Measurements from ENCODE around the gene IFT88.

The IFT88 gene

DNA sequence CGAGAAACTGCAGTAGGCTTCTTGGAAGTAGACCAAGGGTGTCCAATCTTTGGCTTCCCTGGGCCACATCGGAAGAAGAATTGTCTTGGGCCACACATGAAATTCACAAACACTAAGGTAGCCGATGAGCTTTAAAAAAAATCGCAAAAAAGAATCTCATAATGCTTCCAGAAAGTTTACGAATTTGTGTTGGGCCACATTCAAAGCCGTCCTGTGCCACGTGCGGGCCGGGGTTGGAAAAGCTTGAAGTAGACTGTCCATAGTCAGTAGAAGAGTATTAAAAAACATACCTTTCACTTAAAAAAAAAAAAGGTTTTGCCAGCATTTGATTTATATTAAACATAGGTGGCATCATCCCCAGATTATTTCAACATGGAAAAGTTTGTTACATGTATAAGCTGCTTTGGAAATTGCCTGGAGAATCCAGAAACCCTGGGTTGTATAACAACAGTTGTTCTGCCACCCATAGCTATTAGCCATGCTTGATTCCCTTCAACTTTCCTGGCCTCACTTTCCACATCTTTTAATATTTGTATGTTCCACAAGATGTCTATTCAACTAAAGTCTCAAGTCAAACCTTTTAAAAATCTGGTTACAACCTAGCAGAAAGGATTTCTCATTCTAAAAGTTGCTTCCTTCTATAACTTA lies 1.0 kb downstream of the IFT88 start:
- DNase-seq: no peak

DNA sequence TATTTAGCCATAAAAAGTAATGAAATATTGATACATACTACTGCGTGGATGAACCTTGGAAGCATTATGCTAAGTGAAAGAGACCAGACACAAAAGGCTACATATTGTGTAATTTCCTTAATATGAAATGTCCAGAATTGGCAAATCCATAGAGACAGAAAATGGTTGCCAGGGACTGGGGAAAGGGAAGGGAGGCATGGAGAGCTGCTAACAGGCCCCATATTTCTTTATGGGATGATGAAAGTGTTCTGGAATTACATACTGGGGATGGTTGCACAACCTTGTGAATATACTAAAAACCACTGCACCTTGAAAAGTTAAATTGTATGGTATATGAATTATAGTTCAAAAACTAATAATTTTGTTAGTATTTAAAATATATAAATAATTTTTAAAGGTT lies 3.6 kb downstream of the IFT88 start:
- no peak for DNase-seq

DNA sequence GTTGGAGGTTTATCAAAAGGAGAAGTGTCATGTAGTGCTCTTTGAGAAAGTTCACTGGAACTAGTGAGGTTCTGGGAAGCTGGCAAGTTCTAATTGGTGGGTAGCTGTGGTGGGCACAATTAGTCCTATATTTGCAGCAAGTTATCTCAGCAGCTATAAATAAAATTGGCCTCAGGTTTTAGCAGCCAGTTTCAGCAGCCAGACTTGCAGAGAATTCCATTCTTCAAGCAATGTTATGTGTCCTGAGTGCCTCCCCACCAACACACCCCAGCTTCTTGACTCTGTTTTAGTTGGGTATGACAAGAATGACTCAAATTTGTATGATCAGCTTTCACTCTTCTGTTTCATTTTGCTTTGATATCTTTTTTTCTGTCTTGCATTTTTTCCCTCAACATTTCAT lies 4.7 kb downstream of the IFT88 start:
- DNase-seq: no peak

DNA sequence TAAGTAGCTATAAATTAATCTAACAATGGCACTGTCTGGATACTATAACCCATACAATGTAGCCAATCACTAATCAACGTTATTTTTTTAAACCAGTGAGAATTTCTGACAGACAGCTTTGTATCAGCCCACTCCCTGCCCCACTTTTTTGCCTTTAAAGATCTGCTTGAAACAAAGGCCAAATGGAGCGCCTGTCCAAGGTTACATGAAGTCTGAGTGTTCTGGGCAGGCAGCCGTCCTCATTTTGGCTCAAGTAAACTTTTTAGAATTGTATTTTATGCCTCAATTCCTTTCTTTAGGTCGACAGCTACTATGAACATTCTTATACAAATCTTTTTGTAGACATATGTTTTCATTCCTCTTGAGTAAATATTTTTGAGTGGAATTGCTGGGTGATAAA lies 6.2 kb downstream of the IFT88 start:
- no peak for DNase-seq

DNA sequence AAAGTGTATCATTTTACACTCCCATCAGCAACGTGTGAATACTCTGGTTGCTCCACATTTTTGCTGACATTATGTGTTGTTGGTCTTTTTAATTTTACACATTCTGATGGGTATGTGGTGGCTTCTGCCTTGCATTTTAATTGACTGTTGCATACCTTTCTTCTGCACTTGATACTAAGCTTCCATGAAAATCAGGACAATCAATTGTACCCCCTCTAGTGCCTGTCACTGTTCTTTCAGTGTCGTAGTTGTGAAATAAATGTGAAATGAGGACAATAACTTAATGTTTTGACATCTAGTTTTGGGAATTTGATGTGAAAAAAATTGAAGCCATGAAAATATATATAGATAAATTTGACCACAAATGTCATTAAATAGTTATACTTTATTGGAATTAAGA lies 6.7 kb downstream of the IFT88 start:
- no peak for DNase-seq

DNA sequence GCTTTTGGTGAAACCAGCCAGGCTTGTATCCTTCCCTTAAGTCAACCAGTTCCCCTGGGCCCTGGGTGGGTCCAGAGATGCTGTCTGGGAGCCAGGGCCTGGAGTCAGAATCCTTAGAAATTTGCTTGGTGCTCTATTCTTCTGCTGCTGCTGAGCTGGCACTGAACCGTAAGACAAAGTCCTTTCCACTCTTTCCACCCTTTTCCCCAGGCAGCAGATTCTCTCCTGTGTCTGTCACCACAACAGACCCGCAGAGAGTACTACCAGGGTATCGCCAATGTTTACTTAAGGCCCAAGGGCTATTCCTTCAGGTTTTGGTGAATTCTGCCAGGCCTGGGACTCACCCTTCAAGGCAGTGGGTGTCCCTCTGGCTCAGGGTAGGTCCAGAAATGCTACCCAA lies 12.2 kb downstream of the IFT88 start:
- DNase-seq: no peak

DNA sequence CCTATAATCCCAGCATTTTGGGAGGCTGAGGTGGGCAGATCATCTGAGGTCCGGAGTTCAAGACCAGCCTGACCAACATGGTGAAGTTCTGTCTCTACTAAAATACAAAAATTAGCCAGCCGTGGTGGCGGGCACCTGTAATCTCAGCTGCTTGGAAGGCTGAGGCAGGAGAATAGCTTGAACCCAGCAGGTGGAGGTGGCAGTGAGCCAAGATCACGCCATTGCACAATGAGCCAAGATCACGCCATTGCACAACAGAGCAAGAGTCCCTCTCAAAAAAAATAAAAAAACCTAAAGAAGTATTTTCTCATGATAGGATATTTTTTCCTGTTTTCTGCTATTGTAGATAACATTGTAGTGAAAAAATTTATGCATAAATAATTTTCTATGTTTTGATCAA lies 13.3 kb downstream of the IFT88 start:
- DNase-seq: no peak

DNA sequence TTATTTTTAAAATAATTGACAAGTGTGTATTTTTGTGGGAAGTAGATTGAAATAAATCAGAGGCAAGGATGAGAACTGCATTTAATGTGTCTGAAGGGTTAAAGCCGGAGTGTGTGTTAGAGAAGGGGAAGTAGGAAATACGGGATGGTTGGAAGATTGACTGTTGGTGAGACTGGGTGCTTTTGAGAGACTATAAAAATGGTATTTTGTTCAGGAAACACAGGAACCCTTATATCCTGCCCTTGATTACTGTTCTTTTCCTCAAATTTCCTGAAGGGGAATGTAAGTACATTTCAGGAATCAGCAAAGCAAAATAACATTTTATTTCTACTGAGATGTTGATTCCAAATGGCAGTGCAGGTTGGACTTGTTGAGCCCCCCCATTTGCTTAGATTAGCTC lies 15.1 kb downstream of the IFT88 start:
- DNase-seq: no peak

DNA sequence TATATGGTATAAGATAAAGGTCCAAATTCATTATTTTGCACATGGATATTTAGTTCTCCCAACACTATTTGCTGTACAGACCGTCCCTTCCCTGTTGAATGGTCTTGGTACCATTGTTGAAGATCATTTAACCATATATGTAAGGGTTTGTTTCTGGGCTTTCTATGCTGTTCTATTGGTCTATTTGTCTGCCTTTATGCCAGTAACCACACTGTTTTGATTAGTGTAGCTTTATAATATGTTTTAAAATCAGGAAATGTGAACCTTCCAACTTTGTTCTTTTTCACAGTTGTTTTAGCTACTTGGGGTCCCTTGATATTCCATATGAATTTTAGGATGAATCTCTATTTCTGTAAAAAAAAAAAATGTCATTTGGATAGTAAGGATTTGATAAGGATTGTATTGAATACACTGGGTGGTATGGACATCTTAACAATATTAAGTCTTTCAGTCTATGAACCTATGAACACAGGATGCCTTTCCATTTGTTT lies 16.9 kb downstream of the IFT88 start:
- no peak for DNase-seq

DNA sequence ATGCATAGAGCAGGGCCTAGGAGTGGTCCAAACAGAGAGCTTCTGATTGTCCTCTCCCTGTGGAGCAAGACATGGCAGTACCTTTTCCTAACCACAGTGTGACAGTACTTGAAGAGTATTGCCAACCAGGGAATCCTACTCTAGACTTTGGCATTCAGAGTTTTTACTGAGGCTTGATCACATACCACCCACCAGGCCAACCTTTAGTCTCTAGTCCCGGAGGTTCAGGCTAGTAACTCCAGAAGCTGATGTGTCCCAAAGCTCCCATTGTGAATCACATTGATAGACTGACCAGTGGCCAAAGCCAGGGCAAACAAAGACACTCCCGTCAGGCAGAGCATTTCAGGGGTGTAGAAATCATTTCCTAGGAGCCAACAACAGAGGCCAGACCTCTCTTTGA lies 18.4 kb downstream of the IFT88 start:
- DNase-seq: no peak

DNA sequence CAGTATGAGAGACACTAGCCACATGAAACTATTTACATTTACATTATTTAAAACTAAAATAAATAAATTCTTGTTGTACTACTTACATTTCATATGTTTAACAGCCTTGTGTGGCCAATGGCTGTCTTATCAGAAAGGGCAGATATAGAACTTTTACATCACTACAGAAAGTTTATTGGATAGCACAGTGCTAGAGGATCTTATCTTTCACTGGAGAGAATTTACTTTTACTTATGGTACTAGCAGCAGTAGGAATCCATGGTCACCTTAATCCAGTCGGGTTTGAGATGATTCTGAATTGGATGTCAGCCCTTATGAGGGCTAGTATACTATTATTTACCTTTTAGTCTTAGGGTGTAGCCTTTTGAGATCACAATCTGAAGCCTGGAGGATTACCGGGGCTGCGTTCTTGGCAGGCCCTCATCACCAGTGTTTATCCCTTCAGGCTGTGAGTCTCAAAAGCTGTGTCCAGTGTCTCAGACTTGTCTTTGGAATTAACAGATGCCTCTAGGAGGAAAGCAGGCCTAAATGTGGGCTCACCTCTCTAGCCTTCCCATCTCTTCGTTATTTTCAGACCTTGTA lies 21.7 kb downstream of the IFT88 start:
- no peak for DNase-seq

DNA sequence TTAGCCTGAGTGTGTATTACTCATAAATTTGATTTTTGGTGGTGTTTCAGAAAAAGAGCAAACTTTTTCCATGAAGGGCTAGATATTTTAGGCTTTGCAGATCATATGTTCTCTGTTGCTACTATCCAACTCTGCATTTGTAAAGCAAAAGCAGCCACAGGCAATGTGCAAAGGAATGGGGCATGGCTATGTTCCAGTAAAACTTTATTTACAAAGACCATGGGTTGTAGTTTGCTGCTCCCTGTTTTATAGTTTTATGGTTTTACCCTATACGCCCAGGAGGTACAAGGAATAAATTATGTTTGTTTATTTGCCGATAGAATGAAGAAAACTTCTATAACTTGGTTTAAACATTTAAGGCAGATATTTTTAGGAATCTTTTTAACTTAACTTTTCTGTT lies 23.6 kb downstream of the IFT88 start:
- DNase-seq: no peak

DNA sequence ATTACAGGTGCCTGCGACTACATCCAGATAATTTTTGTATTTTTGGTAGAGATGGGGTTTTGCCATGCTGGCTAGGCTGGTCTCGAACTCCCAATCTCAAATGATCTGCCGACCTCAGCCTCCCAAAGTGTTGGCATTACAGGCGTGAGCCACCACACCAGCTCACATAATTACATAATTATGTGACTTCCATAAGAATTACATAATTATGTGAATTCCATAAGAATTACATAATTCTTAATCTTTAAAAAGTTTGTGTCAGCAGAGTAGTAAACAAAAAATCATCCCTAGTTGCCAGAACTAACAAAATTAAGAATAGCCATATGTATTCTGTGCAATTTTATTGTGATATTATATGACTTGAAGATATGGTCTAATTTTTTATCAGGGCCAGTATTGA lies 25.6 kb downstream of the IFT88 start:
- DNase-seq: no peak

DNA sequence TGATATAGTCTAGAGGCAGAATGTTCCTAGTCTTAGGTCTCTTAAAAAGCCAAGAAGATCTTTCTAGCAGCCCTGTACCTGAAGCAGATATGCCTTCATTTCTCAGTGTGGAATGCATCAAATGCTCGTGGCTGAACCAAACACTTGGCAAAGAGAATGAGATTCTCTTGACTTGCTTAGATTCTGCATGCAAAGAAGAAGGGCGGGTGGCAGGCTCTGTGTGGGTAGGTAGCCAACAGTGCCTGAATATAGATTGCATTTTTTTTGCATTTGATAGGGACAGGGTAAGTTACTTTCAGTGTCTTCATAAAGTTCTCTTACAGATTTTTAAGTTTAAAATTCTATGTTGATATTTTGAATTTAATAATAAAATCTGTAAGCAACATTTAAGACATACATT lies 27.3 kb downstream of the IFT88 start:
- DNase-seq: no peak

DNA sequence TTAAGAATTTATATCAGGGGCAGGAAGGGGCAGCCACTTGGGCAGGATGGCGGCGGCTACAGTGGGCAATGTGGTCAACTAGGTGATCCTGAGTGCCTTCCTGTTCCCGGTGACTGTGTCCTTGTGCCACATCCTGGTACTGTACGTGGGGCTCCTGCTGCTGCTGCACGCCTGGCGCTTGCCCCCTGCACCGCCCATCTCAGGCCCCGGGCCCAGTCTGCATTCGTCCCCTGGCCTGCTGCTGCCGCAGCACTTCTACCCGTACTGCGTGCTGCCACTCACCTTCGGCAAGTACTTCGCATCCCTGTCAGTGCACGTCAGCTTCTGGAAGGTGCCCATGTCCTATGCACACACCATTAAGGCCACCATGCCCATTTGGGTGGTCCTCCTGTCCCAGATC lies 40.1 kb downstream of the IFT88 start:
- DNase-seq: no peak

DNA sequence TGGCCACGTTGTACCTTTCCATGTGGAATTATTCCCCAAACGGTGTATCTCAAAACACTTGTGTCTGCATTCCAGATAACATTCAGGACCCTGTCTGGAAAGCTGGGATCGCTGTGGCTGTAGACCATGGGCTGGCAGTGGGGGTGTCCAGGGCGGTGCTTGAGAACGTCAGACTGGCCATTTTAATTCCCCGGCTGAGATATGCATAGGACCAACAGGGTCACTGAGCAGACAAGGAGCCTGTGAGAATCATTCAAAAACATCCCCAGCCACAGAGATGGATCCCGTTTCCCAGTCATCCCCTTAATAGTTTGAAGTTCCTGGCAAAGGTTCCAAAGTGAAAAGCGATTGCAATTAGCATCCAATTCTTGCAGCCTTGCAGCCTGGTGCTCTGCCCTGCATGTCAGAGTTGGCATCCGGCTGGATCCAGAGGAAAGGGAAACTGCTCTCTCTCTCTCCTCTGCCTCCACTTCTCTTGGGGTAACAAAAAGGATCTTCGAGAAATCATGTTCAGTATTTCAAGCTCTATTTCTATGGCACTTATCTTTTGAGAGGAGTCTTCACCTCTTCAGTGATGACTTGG lies 41.6 kb downstream of the IFT88 start:
- no peak for DNase-seq

DNA sequence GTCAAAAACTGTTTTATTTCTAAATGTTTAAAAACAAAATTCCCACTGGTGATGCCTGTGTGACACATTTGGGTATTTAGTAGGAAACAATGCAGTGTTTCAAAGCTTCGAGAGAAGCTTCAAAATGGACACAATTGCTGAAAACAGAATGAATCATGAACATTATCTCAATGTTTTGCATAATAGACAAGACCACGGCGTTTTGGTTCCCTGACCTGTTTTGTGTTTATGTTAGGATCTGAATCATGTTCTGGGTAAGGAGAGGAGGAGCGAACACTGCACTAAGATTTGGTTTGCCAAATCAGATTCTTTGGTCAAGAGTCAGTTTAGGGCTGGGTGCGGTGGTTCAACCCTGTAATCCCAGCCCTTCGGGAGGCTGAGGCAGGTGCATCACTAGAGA lies 42.2 kb downstream of the IFT88 start:
- no peak for DNase-seq

DNA sequence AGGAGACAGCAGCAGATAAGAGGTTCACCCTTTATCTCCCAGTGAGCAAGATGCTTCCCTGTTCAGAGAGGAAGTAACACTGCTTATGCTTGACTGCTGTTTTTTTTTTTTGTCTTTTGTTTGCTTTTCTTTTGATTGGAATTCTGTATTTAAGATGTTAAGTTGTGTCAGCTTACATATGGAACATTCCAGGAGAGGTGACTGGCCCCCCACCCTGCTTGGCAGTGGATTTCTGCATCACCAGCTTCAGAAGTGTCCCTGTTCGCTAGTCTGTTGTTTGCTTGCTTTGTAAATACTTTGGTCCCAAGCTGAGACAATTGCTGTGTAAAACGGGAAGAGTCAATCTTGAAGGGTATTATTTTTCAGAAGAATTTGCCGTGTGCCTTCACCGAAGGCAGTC lies 43.0 kb downstream of the IFT88 start:
- DNase-seq: no peak

DNA sequence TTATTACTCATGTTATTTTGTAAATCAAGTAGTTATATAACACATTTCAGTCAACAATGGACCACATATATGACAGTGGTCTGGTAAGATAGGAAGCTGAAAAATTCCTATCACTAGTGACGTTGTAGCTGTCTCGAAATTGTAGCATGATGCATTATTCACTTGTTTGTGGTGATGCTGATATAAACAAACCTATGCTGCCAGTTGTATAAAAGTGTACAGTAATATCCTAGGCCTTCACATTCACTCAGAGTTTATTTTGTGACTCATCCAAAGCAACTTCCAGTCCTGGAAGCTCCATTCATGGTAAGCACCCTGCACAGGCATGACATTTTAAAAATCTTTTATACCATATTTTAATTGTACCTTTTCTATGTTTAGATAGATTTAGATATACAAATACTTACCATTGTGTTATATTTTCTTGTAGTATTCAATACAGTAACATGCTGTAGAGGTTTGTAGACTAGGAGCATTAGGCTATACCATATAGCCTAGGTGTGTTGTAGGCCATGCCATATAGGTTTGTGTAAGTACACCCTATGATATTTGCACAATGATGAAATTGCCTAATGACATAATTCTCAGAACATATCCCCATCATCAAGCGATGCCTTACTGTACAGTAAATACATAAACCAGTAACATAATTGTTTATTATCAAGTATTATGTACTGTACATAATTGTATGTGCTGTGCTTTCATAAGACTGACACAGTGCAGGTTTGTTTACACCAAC lies 49.3 kb downstream of the IFT88 start:
- no peak for DNase-seq

DNA sequence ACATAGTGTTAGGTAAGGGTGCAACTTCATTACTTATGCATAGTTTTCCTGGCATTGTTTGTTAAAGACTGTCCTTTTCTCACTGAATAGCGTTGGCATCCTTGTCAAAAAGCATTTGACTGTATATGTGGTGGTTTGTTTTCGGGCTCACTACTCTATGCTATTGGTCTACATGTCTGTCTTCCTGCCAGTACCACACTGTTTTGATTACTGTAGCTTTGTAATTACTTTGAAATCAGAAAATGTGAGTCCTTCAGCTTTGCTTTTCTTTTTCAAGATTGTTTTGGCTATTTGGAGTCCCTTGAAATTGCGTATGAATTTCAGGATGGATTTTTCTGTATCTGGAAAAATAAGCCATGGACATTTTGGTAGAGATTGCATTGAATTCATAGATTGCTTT lies 56.0 kb downstream of the IFT88 start:
- DNase-seq: no peak

DNA sequence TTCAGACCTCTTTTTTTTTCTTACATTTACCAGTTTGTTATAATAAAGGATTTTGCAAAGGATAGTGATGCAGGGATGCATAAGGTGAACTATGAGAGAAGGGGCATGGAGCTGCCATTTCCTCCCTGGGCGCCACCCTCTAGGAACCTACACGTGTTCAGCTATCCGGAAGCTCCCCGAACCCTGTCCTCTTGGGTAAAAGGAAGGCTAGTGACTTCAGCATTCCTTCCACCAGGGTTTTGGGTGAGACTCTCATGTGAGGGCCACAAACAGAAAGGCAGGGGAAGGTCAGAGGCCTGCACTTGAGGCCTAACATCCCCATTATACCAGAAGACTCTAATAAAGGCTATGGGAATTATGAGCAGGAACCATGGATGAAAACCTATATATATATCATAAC lies 57.3 kb downstream of the IFT88 start:
- DNase-seq: no peak

DNA sequence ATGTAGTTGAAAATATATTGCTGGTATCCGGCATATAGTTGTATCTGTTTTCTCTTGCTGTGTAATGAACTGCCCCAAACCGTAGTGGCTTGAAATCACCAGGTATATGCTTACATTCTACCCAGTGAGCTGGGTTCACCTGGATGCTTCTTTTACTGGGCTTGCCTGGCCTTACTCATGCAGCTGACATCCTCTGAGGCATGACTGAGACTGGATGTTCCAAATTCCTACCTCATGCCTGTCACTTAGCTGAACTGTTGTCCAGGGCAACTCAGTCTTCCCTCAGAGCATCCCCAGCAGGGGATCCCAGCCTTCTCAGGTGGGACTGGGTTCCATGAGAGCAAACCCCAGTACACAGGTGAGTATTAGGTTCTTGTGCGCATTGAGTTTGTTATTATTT lies 66.8 kb downstream of the IFT88 start:
- no peak for DNase-seq

DNA sequence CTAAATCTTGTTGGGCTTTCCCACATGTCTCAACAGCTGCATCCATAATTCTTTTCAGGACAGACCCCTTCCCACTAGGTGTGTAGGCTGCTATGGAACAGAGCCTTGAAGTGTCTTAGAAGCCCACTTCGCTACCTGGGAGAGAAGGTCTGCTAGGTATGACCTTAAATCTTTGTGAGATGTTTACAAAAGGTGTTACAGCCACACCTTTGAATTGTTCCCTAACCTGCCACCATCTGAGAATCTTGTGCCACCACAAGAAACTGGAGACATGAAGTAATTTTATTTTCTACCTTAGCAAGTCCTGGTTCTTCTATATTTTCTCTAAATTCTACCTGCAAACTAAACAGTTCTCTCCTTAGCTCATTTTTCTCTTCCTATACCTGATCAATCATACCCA lies 69.1 kb downstream of the IFT88 start:
- DNase-seq: no peak

DNA sequence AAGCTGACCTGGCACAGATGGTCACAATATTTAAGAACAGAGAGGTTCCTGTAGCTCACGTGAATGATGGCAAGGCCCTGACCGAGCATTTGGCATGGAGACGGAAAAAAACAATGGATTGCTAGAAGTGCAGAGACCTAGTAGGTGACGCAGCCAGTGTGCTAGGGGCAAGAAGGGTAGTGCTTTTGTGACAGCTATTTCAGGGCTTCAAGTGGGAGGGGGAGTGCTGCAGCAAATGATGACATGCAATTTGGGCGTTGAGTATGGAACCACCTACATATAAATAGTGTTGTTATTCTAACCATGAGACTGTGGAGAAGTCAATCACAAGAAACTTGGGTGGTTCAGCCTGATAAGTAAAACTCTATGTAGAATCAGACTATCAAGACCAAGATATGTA lies 70.9 kb downstream of the IFT88 start:
- DNase-seq: no peak
